Loucy (cell line): ENCODE measurements around the gene CTIF.

Experiments
- H2AFZ ChIP-seq: fragments of 200-600 bp; sonication (generic); 2 replicates; pipeline ENCODE4 v1.6.0; 2016; ENCODE audit warnings: antibody characterized with exemption, mild to moderate bottlenecking, low read length, moderate library complexity
- H3F3A ChIP-seq: fragments of 200-600 bp; 2 replicates; pipeline ENCODE4 v1.6.0; 2016; ENCODE audit warnings: antibody characterized with exemption, low read depth, mild to moderate bottlenecking
- H3K27me3 ChIP-seq: fragments of 200-600 bp; sonication (generic); 2 replicates; pipeline ENCODE4 v1.6.1; 2014; ENCODE audit warnings: low read length, mild to moderate bottlenecking; ENCODE audit not compliant: insufficient read depth, poor library complexity, severe bottlenecking
- H3K36me3 ChIP-seq: fragments of 200-600 bp; sonication (generic); 2 replicates; pipeline ENCODE4 v1.6.1; 2016; ENCODE audit warnings: low read length; ENCODE audit not compliant: insufficient read depth
- H3K4me1 ChIP-seq: fragments of 200-600 bp; sonication (generic); 2 replicates; pipeline ENCODE4 v1.5.1; 2014; ENCODE audit warnings: low read length, mild to moderate bottlenecking; ENCODE audit not compliant: insufficient read depth, poor library complexity, severe bottlenecking
- H3K4me2 ChIP-seq: fragments of 200-600 bp; sonication (generic); 2 replicates; pipeline ENCODE4 v1.6.0; 2014; ENCODE audit warnings: antibody characterized with exemption, low read length, low read depth, mild to moderate bottlenecking; ENCODE audit not compliant: poor library complexity, severe bottlenecking
- H3K4me3 ChIP-seq: fragments of 200-600 bp; sonication (generic); 2 replicates; pipeline ENCODE4 v1.5.1; 2014; ENCODE audit warnings: low read length, mild to moderate bottlenecking, mixed read lengths; ENCODE audit not compliant: poor library complexity, severe bottlenecking
- H3K79me2 ChIP-seq: fragments of 200-600 bp; sonication (generic); 2 replicates; pipeline ENCODE4 v1.6.1; 2014; ENCODE audit warnings: low read length; ENCODE audit not compliant: insufficient read depth
- H3K9ac ChIP-seq: fragments of 200-600 bp; sonication (generic); 2 replicates; pipeline ENCODE4 v1.6.0; 2014; ENCODE audit warnings: mild to moderate bottlenecking, low read depth, low read length, moderate library complexity; ENCODE audit not compliant: poor library complexity, severe bottlenecking
- H3K9me2 ChIP-seq: fragments of 200-600 bp; sonication (generic); replicated peaks from 2 replicates; pipeline ENCODE4 v1.6.1; 2016; ENCODE audit warnings: low read depth, low read length, mixed read lengths
- H3K9me3 ChIP-seq: fragments of 200-600 bp; sonication (generic); 2 replicates; pipeline ENCODE4 v1.6.1; 2014; ENCODE audit warnings: mild to moderate bottlenecking, antibody characterized with exemption, low read length, low read depth; ENCODE audit not compliant: insufficient read depth
- H4K20me1 ChIP-seq: fragments of 200-600 bp; sonication (generic); 2 replicates; pipeline ENCODE4 v1.6.0; 2014; ENCODE audit warnings: antibody characterized with exemption, low read length, mild to moderate bottlenecking; ENCODE audit not compliant: insufficient read depth, poor library complexity, severe bottlenecking
- CTCF ChIP-seq: fragments of 200-600 bp; sonication (generic); conservative IDR thresholded peaks from 2 replicates; pipeline ENCODE4 v1.5.1; 2014; ENCODE audit warnings: mild to moderate bottlenecking, antibody characterized with exemption, low read length
- EZH2phosphoT487 ChIP-seq: fragments of 200-600 bp; IDR thresholded peaks from 2 replicates; pipeline ENCODE4 v1.6.1; 2018; ENCODE audit warnings: antibody characterized with exemption, mild to moderate bottlenecking, moderate library complexity, borderline replicate concordance

CTIF gene

GRCh38 chr18:48732767-48733424, 194.1 kb downstream of the CTIF start:
- H3K4me1 ChIP-seq, result peaks cover 9% of the 10 kb centered on the region

GRCh38 chr18:48733643-48734253, 194.9 kb downstream of the CTIF start:
- Histone ChIP-seq H3F3A (no peaks in the 10 kb centered on the region), H3K79me2 (no peaks in the 10 kb centered on the region), H3K4me2 (no peak overlapping the region), H3K4me3 (no peak overlapping the region), H3K36me3 (no peaks in the 10 kb centered on the region), H3K9me3 (no peaks in the 10 kb centered on the region), H2AFZ (no peak overlapping the region), H3K27me3 (no peaks in the 10 kb centered on the region), H3K9ac (no peak overlapping the region), H4K20me1 (no peaks in the 10 kb centered on the region), H3K4me1 (peaks cover 8% of the 10 kb centered on the region), H3K9me2 (no peaks in the 10 kb centered on the region)
- no peak for TF ChIP-seq EZH2phosphoT487
- no peak for TF ChIP-seq CTCF

More at GRCh38 chr18:48732767-48733424, 194.1 kb downstream of the CTIF start:
- Histone ChIP-seq H2AFZ (no peak overlapping the region), H4K20me1 (no peaks in the 10 kb centered on the region), H3F3A (no peaks in the 10 kb centered on the region), H3K4me3 (no peak overlapping the region), H3K9me2 (no peaks in the 10 kb centered on the region), H3K27me3 (no peaks in the 10 kb centered on the region), H3K9me3 (no peaks in the 10 kb centered on the region), H3K4me2 (no peak overlapping the region), H3K36me3 (no peaks in the 10 kb centered on the region), H3K79me2 (no peaks in the 10 kb centered on the region), H3K9ac (no peak overlapping the region)
- TF ChIP-seq CTCF (no peak), EZH2phosphoT487 (no peak)

GRCh38 chr18:48734460-48734859, 195.6 kb downstream of the CTIF start:
- Histone ChIP-seq H3F3A (no peaks in the 10 kb centered on the region), H3K79me2 (no peaks in the 10 kb centered on the region), H3K4me1 (peaks cover 4% of the 10 kb centered on the region), H3K4me3 (no peak overlapping the region), H3K9me2 (no peaks in the 10 kb centered on the region), H3K9me3 (no peaks in the 10 kb centered on the region), H4K20me1 (no peaks in the 10 kb centered on the region), H3K36me3 (no peaks in the 10 kb centered on the region), H3K4me2 (no peak overlapping the region), H3K27me3 (no peaks in the 10 kb centered on the region), H2AFZ (no peak overlapping the region), H3K9ac (no peak overlapping the region)
- no peak for TF ChIP-seq CTCF
- TF ChIP-seq EZH2phosphoT487, result no peak
